Brain microvascular endothelial cell (primary cell): ENCODE measurements around the gene ITPRIPL2.

ENCODE experiments used
- DNase-seq: peaks from one replicate; pipeline ENCODE4 v3.0.0-alpha.2; 2020
- H3K27ac ChIP-seq: fragments of 250-450 bp; sonication (Bioruptor Pico); 2 replicates; pipeline ENCODE4 v1.5.1; 2020; ENCODE audit warnings: mild to moderate bottlenecking, moderate library complexity
- H3K27me3 ChIP-seq: fragments of 250-450 bp; sonication (Bioruptor Pico); replicated peaks from 2 replicates; pipeline ENCODE4 v1.5.1; 2020; ENCODE audit warnings: mild to moderate bottlenecking
- H3K36me3 ChIP-seq: fragments of 250-450 bp; sonication (Bioruptor Pico); replicated peaks from 2 replicates; pipeline ENCODE4 v1.5.1; 2020; ENCODE audit warnings: mild to moderate bottlenecking
- H3K4me3 ChIP-seq: 2 replicates; pipeline ENCODE4 v1.5.1; 2011; ENCODE audit warnings: low read depth, mild to moderate bottlenecking, control low read depth, low read length, moderate library complexity
- CTCF ChIP-seq: IDR thresholded peaks from 2 replicates; pipeline ENCODE4 v1.5.1; 2011; ENCODE audit warnings: low read depth, mild to moderate bottlenecking, moderate library complexity, low read length, control low read depth, inconsistent platforms; ENCODE audit errors: missing control alignments
- in situ Hi-C: cut with HindIII; loops from 2 replicates; pipeline ENCODE4 v1.10.0; 2017; ENCODE audit warnings: low sequenced_read_pairs, low pct_ligation_motif_present

The ITPRIPL2 gene

GRCh38 chr16:19084879-19085278 is 28.9 kb upstream of the ITPRIPL2 start:
- in situ Hi-C loops: no loop called here
- TF ChIP-seq CTCF: no peak
- no peak for DNase-seq
- H3K27ac ChIP-seq: no peak overlapping the region
- H3K27me3 ChIP-seq: no peaks in the 10 kb centered on the region
- no peaks in the 10 kb centered on the region for H3K36me3 ChIP-seq
- no peak overlapping the region for H3K4me3 ChIP-seq

GRCh38 chr16:19085679-19086200 is 28.0 kb upstream of the ITPRIPL2 start:
- no peaks in the 10 kb centered on the region for H3K36me3 ChIP-seq
- no peak overlapping the region for H3K27ac ChIP-seq
- in situ Hi-C loops: no loop called here
- no peak for TF ChIP-seq CTCF
- no peaks in the 10 kb centered on the region for H3K27me3 ChIP-seq
- DNase-seq: peak; percentile 40
- no peak overlapping the region for H3K4me3 ChIP-seq

GRCh38 chr16:19086322-19087199 is 27.2 kb upstream of the ITPRIPL2 start:
- in situ Hi-C loops: no loop called here
- Histone ChIP-seq H3K36me3 (no peaks in the 10 kb centered on the region), H3K4me3 (peak overlapping the region; percentile 52), H3K27ac (peak overlapping the region; percentile 27), H3K27me3 (no peaks in the 10 kb centered on the region)
- DNase-seq: peak; percentile 95
- peak; percentile 82 for TF ChIP-seq CTCF

GRCh38 chr16:19088341-19088916 is 25.3 kb upstream of the ITPRIPL2 start:
- no peak for TF ChIP-seq CTCF
- H3K27ac ChIP-seq: no peak overlapping the region
- H3K4me3 ChIP-seq: no peak overlapping the region
- DNase-seq: no peak
- H3K27me3 ChIP-seq: no peaks in the 10 kb centered on the region
- no peaks in the 10 kb centered on the region for H3K36me3 ChIP-seq
- in situ Hi-C loops: no loop called here

GRCh38 chr16:19089410-19089955 is 24.3 kb upstream of the ITPRIPL2 start:
- Histone ChIP-seq H3K36me3 (no peaks in the 10 kb centered on the region), H3K4me3 (no peak overlapping the region), H3K27me3 (no peaks in the 10 kb centered on the region), H3K27ac (no peak overlapping the region)
- no peak for DNase-seq
- in situ Hi-C loops: no loop called here
- no peak for TF ChIP-seq CTCF
